SK-N-SH (cell line): ENCODE results near the gene YPEL3. TPM values are rescaled to one million over a fixed set of nuclear protein-coding genes. Genes with fewer than 3 reads are reported as not detected.

Experiments
- CTCF ChIA-PET: fragments of 300-600, 350-600 bp; formaldehyde crosslinking; extraction: SDS; loops from one replicate; lab custom pipeline; 2021; lab: Yijun Ruan, JAX
- POLR2A ChIA-PET: fragments of 350-600 bp; sonication (Branson Sonifier 250); formaldehyde crosslinking; extraction: SDS; loops from one replicate; lab custom pipeline; 2020; ENCODE audit warnings: antibody characterized with exemption, inconsistent platforms; lab: Yijun Ruan, JAX
- DNase-seq: peaks from one replicate; pipeline ENCODE4 v3.0.0; 2012
- H2AFZ ChIP-seq: fragments of 200-600 bp; sonication (generic); 2 replicates; pipeline ENCODE4 v1.8.1; 2016; ENCODE audit warnings: antibody characterized with exemption, mild to moderate bottlenecking, low read depth
- H3F3A ChIP-seq: fragments of 200-600 bp; sonication (generic); replicated peaks from 2 replicates; pipeline ENCODE3; 2016; ENCODE audit warnings: antibody characterized with exemption, mild to moderate bottlenecking; ENCODE audit not compliant: insufficient read depth
- H3K27ac ChIP-seq, 2 experiments: fragments of 200-500 bp in 1 of 2; fragments of 200-600 bp in 1 of 2; sonication (Bioruptor generic) in 1 of 2; sonication (generic), shearing (Covaris generic) in 1 of 2; 2 replicates each; pipeline versions ENCODE4 v1.5.1 to v1.6.1; 2014 to 2016; ENCODE audit warnings: low read depth in 2 of 2, inconsistent platforms in 1 of 2, low read length in 1 of 2, mild to moderate bottlenecking in 1 of 2, mixed read lengths in 1 of 2
- H3K27me3 ChIP-seq: fragments of 200-600 bp; sonication (generic), shearing (Covaris generic); 2 replicates; pipeline ENCODE4 v1.6.1; 2016; ENCODE audit warnings: mixed run types; ENCODE audit not compliant: insufficient read depth
- H3K36me3 ChIP-seq, 2 experiments: fragments of 200-500 bp in 1 of 2; fragments of 200-600 bp in 1 of 2; sonication (Bioruptor generic) in 1 of 2; sonication (generic) in 1 of 2; replicated peaks in 1 of 2; 2 replicates each; pipeline versions ENCODE3 to v1.5.1; 2014 to 2016; ENCODE audit warnings: low read length in 1 of 2, mild to moderate bottlenecking in 1 of 2; ENCODE audit not compliant: insufficient read depth in 2 of 2, control insufficient read depth in 1 of 2
- H3K4me1 ChIP-seq, 2 experiments: fragments of 200-500 bp in 1 of 2; fragments of 200-600 bp in 1 of 2; sonication (Bioruptor generic) in 1 of 2; sonication (generic), shearing (Covaris generic) in 1 of 2; 2 replicates each; pipeline versions ENCODE4 v1.5.1 to v1.6.1; 2014 to 2016; ENCODE audit warnings: low read depth in 1 of 2, low read length in 1 of 2, mixed run types in 1 of 2; ENCODE audit not compliant: insufficient read depth in 2 of 2, control insufficient read depth in 1 of 2
- H3K4me2 ChIP-seq: fragments of 200-600 bp; sonication (generic), shearing (Covaris generic); 2 replicates; pipeline ENCODE4 v1.6.1; 2017; ENCODE audit warnings: mixed run types
- H3K4me3 ChIP-seq, 2 experiments: fragments of 200-500 bp in 1 of 2; fragments of 200-600 bp in 1 of 2; sonication (Bioruptor generic) in 1 of 2; sonication (generic), shearing (Covaris generic) in 1 of 2; 2 replicates each; pipeline versions ENCODE4 v1.5.1 to v1.8.1; 2014 to 2016; ENCODE audit warnings: low read depth in 2 of 2, inconsistent platforms in 1 of 2, low read length in 1 of 2, mild to moderate bottlenecking in 1 of 2, mixed read lengths in 1 of 2, moderate library complexity in 1 of 2
- H3K79me2 ChIP-seq: fragments of 200-600 bp; sonication (generic); 2 replicates; pipeline ENCODE4 v1.8.1; 2017; ENCODE audit warnings: mild to moderate bottlenecking; ENCODE audit not compliant: insufficient read depth
- H3K9ac ChIP-seq: fragments of 200-600 bp; sonication (generic); 2 replicates; pipeline ENCODE4 v1.6.1; 2017; ENCODE audit warnings: mixed run types
- H3K9me2 ChIP-seq: fragments of 200-600 bp; sonication (generic); 2 replicates; pipeline ENCODE4 v1.6.1; 2017; ENCODE audit warnings: mixed run types
- H3K9me3 ChIP-seq: fragments of 200-600 bp; sonication (generic); 2 replicates; pipeline ENCODE4 v1.6.1; 2017; ENCODE audit warnings: mixed run types, mild to moderate bottlenecking, moderate library complexity
- H4K20me1 ChIP-seq: fragments of 200-600 bp; sonication (generic); 2 replicates; pipeline ENCODE4 v1.6.1; 2017; ENCODE audit warnings: mild to moderate bottlenecking, mixed run types; ENCODE audit not compliant: insufficient read depth
- EP300 ChIP-seq, 2 experiments: IDR thresholded peaks; 2 replicates each; pipeline versions ENCODE4 v1.4.0 to v1.6.1; 2012; ENCODE audit warnings: borderline replicate concordance in 1 of 2, low read depth in 1 of 2, low read length in 1 of 2
- EZH2phosphoT487 ChIP-seq: fragments of 200-600 bp; sonication (generic); IDR thresholded peaks from 2 replicates; pipeline ENCODE4 v1.6.1; 2017; ENCODE audit warnings: low read depth, mixed run types, mild to moderate bottlenecking, antibody characterized with exemption, moderate library complexity, borderline replicate concordance
- FOSL2 ChIP-seq: IDR thresholded peaks from 2 replicates; pipeline ENCODE4 v1.4.0; 2012; ENCODE audit warnings: low read depth, mild to moderate bottlenecking, moderate library complexity, borderline replicate concordance
- FOXJ3 ChIP-seq: sonication (generic); formaldehyde crosslinking; IDR thresholded peaks from 2 replicates; pipeline ENCODE4 v1.5.1; 2020; ENCODE audit warnings: mild to moderate bottlenecking, missing genetic modification reagents
- FOXM1 ChIP-seq: IDR thresholded peaks from 2 replicates; pipeline ENCODE4 v1.4.0; 2012; ENCODE audit warnings: low read depth, mild to moderate bottlenecking
- GATA2 ChIP-seq: sonication (generic); formaldehyde crosslinking; IDR thresholded peaks from 2 replicates; pipeline ENCODE4 v1.5.0; 2020; ENCODE audit warnings: mild to moderate bottlenecking, missing genetic modification reagents
- MEF2A ChIP-seq: IDR thresholded peaks from 2 replicates; pipeline ENCODE4 v1.4.0; 2012; ENCODE audit warnings: low read depth, borderline replicate concordance
- POLR2AphosphoS5 ChIP-seq: IDR thresholded peaks from 2 replicates; pipeline ENCODE4 v1.6.1; 2012; ENCODE audit warnings: low read depth, low read length
- RFX5 ChIP-seq: IDR thresholded peaks from 2 replicates; pipeline ENCODE4 v1.6.1; 2012; ENCODE audit warnings: mild to moderate bottlenecking, improper control_type of control experiment, low read length
- SIN3A ChIP-seq: IDR thresholded peaks from 2 replicates; pipeline ENCODE4 v1.6.1; 2012; ENCODE audit warnings: low read depth, mild to moderate bottlenecking, low read length, moderate library complexity, borderline replicate concordance
- TEAD4 ChIP-seq: IDR thresholded peaks from 2 replicates; pipeline ENCODE4 v1.4.0; 2012; ENCODE audit warnings: mild to moderate bottlenecking, borderline replicate concordance; ENCODE audit not compliant: insufficient read depth
- WGBS: methylation state at CpG from one replicate; pipeline ENCODE4 v1.1.6; 2017; ENCODE audit warnings: low lambda C conversion rate; 5-methylcytosine and 5-hydroxymethylcytosine counted together
- polyA plus RNA-seq, 3 experiments: library from polyadenylated mRNA; depleted of rRNA; stranded (reverse); fragments of >200 nt; gene quantifications; 2 replicates each; pipeline ENCODE4 v1.2.3, GENCODE V29; 2012
- TF ChIP-seq, protein P1 (sequence below): IDR thresholded peaks from 2 replicates; pipeline ENCODE4; 2012
- TF ChIP-seq, protein P2 (sequence below): IDR thresholded peaks from 2 replicates; pipeline ENCODE4 v1.6.1; 2012; ENCODE audit warnings: mild to moderate bottlenecking, low read depth, low read length, moderate library complexity

Gene YPEL3
- polyA plus RNA-seq, 1 of the 3 experiments (the other 2 are of a cell fraction), result 36.6 TPM

DNA sequence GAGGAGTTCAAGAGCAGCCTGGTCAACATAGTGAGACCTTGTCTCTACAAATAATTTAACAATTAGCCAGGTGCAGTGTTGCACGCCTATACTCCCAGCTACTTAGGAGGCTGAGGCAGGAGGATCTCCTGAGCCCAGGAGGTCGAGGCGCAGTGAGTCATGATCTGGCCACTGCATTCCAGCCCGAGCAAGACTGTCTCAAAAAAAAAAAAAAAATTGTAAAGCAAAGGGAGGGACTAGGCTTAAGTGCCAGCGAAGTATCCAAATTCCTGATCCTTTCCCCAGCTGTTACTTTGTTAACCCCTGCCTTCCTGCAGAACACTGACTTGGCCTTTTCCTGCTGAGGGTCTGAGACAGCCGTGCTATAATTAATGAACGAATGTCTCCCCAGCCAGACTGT, 14.6 kb upstream of the YPEL3 start:
- Histone ChIP-seq H3K4me3 (no peak overlapping the region), H3K4me1 (peaks cover 5 to 6% of the 10 kb centered on the region in 2 experiments; a peak in 1 of 4 replicates), H3K27me3 (no peaks in the 10 kb centered on the region), H3K9ac (no peak overlapping the region), H2AFZ (no peak overlapping the region), H3K27ac (no peak overlapping the region), H3K4me2 (no peak overlapping the region), H4K20me1 (no peaks in the 10 kb centered on the region), H3F3A (peaks cover 2% of the 10 kb centered on the region), H3K9me2 (no peaks in the 10 kb centered on the region), H3K79me2 (no peaks in the 10 kb centered on the region), H3K9me3 (no peaks in the 10 kb centered on the region), H3K36me3 (peaks cover 0 to 13% of the 10 kb centered on the region in 2 experiments)
- CTCF ChIA-PET, result interaction anchor here (0.6 to 6.1 kb wide), 6 partner anchors 8 to 78 kb away, joined by 3 to 49 read pairs (median 4); partner anchors contain the start of genes ALDOA and TBX6
- POLR2A ChIA-PET, result no interaction called here
- DNase-seq, result no peak
- 65% methylated on average over 7 of the region's 7 CpGs for WGBS
- TF ChIP-seq, protein P1, sequence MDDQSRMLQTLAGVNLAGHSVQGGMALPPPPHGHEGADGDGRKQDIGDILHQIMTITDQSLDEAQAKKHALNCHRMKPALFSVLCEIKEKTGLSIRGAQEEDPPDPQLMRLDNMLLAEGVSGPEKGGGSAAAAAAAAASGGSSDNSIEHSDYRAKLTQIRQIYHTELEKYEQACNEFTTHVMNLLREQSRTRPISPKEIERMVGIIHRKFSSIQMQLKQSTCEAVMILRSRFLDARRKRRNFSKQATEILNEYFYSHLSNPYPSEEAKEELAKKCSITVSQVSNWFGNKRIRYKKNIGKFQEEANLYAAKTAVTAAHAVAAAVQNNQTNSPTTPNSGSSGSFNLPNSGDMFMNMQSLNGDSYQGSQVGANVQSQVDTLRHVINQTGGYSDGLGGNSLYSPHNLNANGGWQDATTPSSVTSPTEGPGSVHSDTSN, result no peak
- TF ChIP-seq SIN3A, result no peak
- TF ChIP-seq, protein P2, sequence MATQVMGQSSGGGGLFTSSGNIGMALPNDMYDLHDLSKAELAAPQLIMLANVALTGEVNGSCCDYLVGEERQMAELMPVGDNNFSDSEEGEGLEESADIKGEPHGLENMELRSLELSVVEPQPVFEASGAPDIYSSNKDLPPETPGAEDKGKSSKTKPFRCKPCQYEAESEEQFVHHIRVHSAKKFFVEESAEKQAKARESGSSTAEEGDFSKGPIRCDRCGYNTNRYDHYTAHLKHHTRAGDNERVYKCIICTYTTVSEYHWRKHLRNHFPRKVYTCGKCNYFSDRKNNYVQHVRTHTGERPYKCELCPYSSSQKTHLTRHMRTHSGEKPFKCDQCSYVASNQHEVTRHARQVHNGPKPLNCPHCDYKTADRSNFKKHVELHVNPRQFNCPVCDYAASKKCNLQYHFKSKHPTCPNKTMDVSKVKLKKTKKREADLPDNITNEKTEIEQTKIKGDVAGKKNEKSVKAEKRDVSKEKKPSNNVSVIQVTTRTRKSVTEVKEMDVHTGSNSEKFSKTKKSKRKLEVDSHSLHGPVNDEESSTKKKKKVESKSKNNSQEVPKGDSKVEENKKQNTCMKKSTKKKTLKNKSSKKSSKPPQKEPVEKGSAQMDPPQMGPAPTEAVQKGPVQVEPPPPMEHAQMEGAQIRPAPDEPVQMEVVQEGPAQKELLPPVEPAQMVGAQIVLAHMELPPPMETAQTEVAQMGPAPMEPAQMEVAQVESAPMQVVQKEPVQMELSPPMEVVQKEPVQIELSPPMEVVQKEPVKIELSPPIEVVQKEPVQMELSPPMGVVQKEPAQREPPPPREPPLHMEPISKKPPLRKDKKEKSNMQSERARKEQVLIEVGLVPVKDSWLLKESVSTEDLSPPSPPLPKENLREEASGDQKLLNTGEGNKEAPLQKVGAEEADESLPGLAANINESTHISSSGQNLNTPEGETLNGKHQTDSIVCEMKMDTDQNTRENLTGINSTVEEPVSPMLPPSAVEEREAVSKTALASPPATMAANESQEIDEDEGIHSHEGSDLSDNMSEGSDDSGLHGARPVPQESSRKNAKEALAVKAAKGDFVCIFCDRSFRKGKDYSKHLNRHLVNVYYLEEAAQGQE, result no peak

DNA sequence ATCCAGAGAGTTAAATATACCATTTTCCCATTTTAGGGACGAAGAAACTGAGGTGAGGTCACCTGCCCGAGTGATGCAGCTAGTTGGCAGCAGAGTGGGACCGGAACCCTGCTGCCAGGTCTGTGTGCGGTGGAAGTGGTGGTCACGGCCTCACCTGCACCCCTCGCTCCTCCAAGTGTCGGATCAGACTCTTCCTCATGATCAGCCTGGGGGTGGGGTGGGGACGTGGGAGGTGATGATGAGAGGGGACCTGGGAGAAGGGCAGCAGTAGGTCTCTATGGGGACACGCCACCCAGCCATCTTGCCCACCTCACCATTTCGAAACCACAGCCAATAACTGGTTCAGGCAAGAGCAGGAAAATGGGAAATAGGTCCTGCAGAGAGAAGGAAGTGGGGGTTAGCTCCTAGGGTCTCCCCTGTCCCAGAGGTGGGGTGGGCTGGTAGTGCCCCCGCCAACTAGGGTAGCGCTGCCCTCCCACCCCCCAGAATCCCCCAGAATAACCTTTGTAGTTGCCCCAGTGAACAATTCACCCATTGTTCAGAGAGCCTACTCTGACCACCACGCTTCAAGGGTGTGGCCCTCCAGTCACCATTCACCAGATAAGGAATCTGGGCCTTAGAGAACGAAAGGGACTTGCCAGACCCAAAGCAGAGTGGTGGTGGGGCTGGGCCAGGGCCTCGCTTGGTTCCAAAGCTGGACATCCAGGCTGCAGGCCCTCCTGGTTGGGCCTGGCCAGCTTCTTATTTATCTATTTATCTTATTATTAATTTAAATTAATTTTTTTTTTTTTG, 12.2 kb upstream of the YPEL3 start:
- Histone ChIP-seq H3K4me3 (no peak overlapping the region), H2AFZ (no peak overlapping the region), H3K36me3 (peaks cover 0 to 13% of the 10 kb centered on the region in 2 experiments), H3K9ac (no peak overlapping the region), H4K20me1 (no peaks in the 10 kb centered on the region), H3K9me2 (no peaks in the 10 kb centered on the region), H3K27ac (no peak overlapping the region), H3K4me1 (peaks cover 1 to 2% of the 10 kb centered on the region in 2 experiments; a peak in 1 of 4 replicates), H3K9me3 (no peaks in the 10 kb centered on the region), H3K79me2 (no peaks in the 10 kb centered on the region), H3K27me3 (no peaks in the 10 kb centered on the region), H3F3A (peaks cover 2% of the 10 kb centered on the region), H3K4me2 (no peak overlapping the region)
- ChIA-PET POLR2A (interaction anchor here (0.7 kb wide), 1 partner anchor 207 kb away, joined by 4 read pairs; no protein-coding TSS in a partner anchor), CTCF (interaction anchor here (0.6 kb wide), 1 partner anchor 16 kb away, joined by 3 read pairs; no protein-coding TSS in a partner anchor)
- TF ChIP-seq EP300 (IDR thresholded peaks at IDR 0.05; ENCODE audit: borderline replicate concordance in 1 of 2, low read depth in 1 of 2, low read length in 1 of 2) (no peak), EZH2phosphoT487 (no peak), POLR2AphosphoS5 (no peak), FOXJ3 (CRISPR knock-in tag) (no peak), TEAD4 (no peak), FOSL2 (no peak), FOXM1 (no peak), GATA2 (CRISPR knock-in tag) (no peak), RFX5 (no peak), MEF2A (no peak)
- TF ChIP-seq, protein P1, result no peak
- 87% methylated on average over 10 of the region's 15 CpGs for WGBS
- DNase-seq, result no peak
